H1 (cell line): ENCODE data around the gene ATG4D. TPM values are rescaled to one million over a fixed set of nuclear protein-coding genes. Genes with fewer than 3 reads are reported as not detected.

Experiments
- BCL11A ChIP-seq, 2 experiments: IDR thresholded peaks; one replicate each; pipeline ENCODE4 v1.6.1; 2011; ENCODE audit warnings: low read depth in 2 of 2, low read length in 2 of 2, mild to moderate bottlenecking in 2 of 2
- CHD1 ChIP-seq: IDR thresholded peaks from 2 replicates; pipeline ENCODE4 v1.6.1; 2012; ENCODE audit warnings: low read depth, low read length, improper control_type of control experiment
- CREB1 ChIP-seq: IDR thresholded peaks from 2 replicates; pipeline ENCODE4 v1.6.1; 2012; ENCODE audit warnings: inconsistent platforms
- CTBP2 ChIP-seq: IDR thresholded peaks from 2 replicates; pipeline ENCODE4 v1.7.0; 2011; ENCODE audit warnings: borderline replicate concordance, mild to moderate bottlenecking, moderate library complexity, mixed read lengths, low read length; ENCODE audit not compliant: insufficient read depth, insufficient read length
- POLR2AphosphoS5 ChIP-seq: IDR thresholded peaks from 2 replicates; pipeline ENCODE4 v1.6.1; 2011; ENCODE audit warnings: low read depth, low read length
- POU5F1 ChIP-seq: IDR thresholded peaks from 2 replicates; pipeline ENCODE4 v1.6.1; 2011; ENCODE audit warnings: low read depth, mild to moderate bottlenecking, low read length, moderate library complexity
- SIX5 ChIP-seq: IDR thresholded peaks from 2 replicates; pipeline ENCODE4 v1.6.1; 2011; ENCODE audit warnings: mild to moderate bottlenecking, low read depth, low read length
- polyA plus RNA-seq, 7 experiments: library from polyadenylated mRNA; depleted of rRNA in 3 of 7; stranded (reverse) in 5 of 7; unstranded in 2 of 7; fragments of >200 nt in 5 of 7; fragments of 200-250 nt in 2 of 7; gene quantifications; 1 replicate in 5 of 7; 2 replicates in 1 of 7; 4 replicates in 1 of 7; pipeline versions ENCODE4 v1.2.1 to v1.2.3, GENCODE V29; 2011 to 2013; ENCODE audit warnings: missing spikeins in 2 of 7, mixed read lengths in 2 of 7
- total RNA-seq: library from RNA; stranded (reverse); fragmentation: NEBNext Ultra II Directional; extraction: Animal tissue kit (Norgen Biotek cat#: 25700); gene quantifications from 2 replicates; pipeline ENCODE4 v1.2.1, GENCODE V29; 2021
- TF ChIP-seq, protein P1 (sequence below): fragments of 300-600 bp; sonication (generic); IDR thresholded peaks from 2 replicates; pipeline ENCODE4 v1.7.1; 2012; ENCODE audit warnings: low read length, moderate library complexity, mild to moderate bottlenecking, inconsistent platforms; ENCODE audit not compliant: insufficient replicate concordance
- TF ChIP-seq, protein P2 (sequence below): IDR thresholded peaks from 2 replicates; pipeline ENCODE4 v1.6.1; 2011; ENCODE audit warnings: low read depth, mild to moderate bottlenecking, low read length; ENCODE audit not compliant: insufficient read depth

ATG4D gene
- total and polyA plus RNA-seq, 2 of the 8 experiments (the other 6 are each of a cell fraction or from before 2014, with no cell fraction given), result 39.6 to 43.7 TPM

DNA sequence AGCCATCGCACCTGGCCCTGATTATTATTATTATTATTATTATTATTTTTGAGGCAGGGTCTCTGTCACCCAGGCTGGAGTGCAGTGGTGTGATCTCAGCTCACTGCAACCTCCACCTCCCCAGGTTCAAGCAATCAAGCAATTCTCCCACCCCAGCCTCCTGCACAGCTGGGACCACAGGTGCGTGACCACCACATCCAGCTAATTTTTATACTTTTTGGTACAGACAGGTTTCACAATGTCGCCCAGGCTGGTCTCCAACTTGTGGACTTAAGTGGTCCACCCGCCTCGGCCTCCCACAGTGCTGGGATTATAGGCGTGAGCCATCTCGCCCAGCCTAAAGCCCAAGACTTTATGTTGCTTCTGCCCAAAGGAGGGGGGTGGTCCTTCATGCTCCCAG is 49.4 kb downstream of the ATG4D start (continued):
- TF ChIP-seq, protein P1, sequence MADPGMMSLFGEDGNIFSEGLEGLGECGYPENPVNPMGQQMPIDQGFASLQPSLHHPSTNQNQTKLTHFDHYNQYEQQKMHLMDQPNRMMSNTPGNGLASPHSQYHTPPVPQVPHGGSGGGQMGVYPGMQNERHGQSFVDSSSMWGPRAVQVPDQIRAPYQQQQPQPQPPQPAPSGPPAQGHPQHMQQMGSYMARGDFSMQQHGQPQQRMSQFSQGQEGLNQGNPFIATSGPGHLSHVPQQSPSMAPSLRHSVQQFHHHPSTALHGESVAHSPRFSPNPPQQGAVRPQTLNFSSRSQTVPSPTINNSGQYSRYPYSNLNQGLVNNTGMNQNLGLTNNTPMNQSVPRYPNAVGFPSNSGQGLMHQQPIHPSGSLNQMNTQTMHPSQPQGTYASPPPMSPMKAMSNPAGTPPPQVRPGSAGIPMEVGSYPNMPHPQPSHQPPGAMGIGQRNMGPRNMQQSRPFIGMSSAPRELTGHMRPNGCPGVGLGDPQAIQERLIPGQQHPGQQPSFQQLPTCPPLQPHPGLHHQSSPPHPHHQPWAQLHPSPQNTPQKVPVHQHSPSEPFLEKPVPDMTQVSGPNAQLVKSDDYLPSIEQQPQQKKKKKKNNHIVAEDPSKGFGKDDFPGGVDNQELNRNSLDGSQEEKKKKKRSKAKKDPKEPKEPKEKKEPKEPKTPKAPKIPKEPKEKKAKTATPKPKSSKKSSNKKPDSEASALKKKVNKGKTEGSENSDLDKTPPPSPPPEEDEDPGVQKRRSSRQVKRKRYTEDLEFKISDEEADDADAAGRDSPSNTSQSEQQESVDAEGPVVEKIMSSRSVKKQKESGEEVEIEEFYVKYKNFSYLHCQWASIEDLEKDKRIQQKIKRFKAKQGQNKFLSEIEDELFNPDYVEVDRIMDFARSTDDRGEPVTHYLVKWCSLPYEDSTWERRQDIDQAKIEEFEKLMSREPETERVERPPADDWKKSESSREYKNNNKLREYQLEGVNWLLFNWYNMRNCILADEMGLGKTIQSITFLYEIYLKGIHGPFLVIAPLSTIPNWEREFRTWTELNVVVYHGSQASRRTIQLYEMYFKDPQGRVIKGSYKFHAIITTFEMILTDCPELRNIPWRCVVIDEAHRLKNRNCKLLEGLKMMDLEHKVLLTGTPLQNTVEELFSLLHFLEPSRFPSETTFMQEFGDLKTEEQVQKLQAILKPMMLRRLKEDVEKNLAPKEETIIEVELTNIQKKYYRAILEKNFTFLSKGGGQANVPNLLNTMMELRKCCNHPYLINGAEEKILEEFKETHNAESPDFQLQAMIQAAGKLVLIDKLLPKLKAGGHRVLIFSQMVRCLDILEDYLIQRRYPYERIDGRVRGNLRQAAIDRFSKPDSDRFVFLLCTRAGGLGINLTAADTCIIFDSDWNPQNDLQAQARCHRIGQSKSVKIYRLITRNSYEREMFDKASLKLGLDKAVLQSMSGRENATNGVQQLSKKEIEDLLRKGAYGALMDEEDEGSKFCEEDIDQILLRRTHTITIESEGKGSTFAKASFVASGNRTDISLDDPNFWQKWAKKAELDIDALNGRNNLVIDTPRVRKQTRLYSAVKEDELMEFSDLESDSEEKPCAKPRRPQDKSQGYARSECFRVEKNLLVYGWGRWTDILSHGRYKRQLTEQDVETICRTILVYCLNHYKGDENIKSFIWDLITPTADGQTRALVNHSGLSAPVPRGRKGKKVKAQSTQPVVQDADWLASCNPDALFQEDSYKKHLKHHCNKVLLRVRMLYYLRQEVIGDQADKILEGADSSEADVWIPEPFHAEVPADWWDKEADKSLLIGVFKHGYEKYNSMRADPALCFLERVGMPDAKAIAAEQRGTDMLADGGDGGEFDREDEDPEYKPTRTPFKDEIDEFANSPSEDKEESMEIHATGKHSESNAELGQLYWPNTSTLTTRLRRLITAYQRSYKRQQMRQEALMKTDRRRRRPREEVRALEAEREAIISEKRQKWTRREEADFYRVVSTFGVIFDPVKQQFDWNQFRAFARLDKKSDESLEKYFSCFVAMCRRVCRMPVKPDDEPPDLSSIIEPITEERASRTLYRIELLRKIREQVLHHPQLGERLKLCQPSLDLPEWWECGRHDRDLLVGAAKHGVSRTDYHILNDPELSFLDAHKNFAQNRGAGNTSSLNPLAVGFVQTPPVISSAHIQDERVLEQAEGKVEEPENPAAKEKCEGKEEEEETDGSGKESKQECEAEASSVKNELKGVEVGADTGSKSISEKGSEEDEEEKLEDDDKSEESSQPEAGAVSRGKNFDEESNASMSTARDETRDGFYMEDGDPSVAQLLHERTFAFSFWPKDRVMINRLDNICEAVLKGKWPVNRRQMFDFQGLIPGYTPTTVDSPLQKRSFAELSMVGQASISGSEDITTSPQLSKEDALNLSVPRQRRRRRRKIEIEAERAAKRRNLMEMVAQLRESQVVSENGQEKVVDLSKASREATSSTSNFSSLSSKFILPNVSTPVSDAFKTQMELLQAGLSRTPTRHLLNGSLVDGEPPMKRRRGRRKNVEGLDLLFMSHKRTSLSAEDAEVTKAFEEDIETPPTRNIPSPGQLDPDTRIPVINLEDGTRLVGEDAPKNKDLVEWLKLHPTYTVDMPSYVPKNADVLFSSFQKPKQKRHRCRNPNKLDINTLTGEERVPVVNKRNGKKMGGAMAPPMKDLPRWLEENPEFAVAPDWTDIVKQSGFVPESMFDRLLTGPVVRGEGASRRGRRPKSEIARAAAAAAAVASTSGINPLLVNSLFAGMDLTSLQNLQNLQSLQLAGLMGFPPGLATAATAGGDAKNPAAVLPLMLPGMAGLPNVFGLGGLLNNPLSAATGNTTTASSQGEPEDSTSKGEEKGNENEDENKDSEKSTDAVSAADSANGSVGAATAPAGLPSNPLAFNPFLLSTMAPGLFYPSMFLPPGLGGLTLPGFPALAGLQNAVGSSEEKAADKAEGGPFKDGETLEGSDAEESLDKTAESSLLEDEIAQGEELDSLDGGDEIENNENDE, result no peak
- TF ChIP-seq BCL11A (IDR thresholded peaks at IDR 0.05; ENCODE audit: low read depth in 2 of 2, low read length in 2 of 2) (no peak), SIX5 (no peak), CREB1 (no peak), POLR2AphosphoS5 (no peak), CTBP2 (no peak), POU5F1 (no peak), CHD1 (no peak)
- TF ChIP-seq, protein P2, sequence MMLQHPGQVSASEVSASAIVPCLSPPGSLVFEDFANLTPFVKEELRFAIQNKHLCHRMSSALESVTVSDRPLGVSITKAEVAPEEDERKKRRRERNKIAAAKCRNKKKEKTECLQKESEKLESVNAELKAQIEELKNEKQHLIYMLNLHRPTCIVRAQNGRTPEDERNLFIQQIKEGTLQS, result no peak
- TF ChIP-seq, all 59 proteins: peak for 0
